NCI-H2029 (cell line): ENCODE data around the gene USP48.

Source experiments
- DNase-seq: peaks from one replicate; lab custom pipeline; 2025; lab: John Stamatoyannopoulos, UW

USP48 gene

GRCh38 chr1:21749109-21749508 is 33.8 kb downstream of the USP48 start:
- DNase-seq = no peak

GRCh38 chr1:21743476-21743875 is 39.5 kb downstream of the USP48 start:
- DNase-seq = no peak

GRCh38 chr1:21742578-21742977 is 40.4 kb downstream of the USP48 start:
- no peak for DNase-seq

GRCh38 chr1:21741206-21741605 is 41.7 kb downstream of the USP48 start:
- no peak for DNase-seq

DNA sequence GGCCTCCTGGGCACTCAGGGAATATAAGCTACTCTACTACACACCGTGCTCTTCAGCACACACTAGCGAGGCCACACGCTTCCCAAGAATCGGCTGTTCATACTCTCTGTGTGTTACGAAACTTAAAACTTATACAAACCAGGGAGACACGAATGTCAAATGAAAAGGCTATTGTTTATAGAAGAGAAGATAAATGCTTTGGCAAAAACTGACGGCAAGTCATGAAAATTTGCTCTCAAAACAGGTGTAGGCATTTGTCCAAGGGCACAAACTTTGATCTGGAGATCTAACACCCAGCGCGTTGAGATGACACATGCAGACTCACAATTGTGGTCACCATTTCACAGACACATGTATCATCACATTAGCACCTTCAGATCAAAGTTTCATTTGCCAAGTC is 46.1 kb downstream of the USP48 start:
- no peak for DNase-seq

DNA sequence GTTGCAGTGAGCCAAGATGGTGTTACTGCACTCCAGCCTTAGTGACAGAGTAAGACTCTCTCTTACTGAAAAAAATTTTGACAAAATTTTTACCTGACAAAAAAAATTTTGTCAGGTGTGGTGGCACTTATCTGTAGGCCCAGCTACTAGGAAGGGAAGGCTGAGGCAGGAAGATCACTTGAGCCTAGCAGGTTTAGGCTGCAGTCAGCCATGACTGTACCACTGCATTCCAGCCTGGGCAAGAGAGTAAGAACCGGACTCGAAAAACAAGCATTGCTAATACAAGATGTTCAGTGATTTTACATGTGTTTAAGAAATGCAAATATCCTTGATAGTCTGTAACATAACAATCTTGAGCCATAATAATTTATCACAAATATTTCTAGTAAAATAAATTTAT is 46.9 kb downstream of the USP48 start:
- no peak for DNase-seq

- DNase-seq = no peak
Measured at GRCh38 chr1:21734526-21734925, 48.4 kb downstream of the USP48 start.

DNA sequence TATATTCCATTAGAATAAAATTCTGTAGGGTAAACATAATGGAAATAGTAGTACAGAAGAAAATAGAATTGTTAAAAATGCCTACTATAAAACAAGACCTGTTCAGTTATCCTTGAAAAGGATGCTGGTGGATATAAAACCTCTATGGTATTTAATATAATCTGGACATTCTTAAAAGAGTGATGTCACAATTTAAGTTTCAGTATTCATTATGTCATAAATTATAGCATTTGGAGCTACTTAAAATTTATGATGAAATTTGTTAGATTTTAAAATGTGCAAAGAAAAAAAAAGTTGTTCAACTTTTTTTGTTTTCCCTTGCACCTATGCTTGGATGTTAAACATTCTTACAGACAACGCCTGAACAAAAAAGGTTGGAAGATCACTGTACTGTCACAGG is 50.3 kb downstream of the USP48 start:
- DNase-seq = no peak

DNA sequence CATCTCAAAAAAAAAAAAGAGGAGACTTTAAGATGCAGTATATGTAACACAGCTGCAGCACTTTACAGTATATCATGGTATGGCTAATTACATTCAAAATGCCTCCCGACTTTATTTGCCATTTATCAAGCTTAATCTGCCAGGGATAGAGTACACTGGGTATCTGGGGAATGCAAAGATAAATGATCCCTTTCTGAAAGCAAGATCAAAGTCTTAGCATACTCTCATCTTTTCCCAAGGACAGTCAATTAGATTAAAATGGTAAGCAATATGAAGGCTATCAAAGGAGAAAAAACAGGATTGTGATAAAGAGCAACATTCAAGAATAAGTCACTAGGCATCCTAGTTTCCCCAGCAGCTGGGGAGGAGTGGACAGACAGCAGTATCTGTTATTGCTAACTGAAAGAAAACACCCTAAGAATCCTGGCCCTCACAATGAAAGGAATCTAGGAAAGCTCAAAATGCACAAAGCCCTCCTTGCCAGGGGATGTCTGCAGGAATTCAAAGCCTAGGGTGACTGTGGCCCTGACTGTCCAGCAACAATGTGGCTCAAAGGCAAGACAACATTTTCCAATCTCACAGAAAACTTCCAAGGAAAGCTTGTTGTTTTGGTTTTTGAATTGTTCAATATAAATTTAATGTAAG is 57.1 kb downstream of the USP48 start:
- DNase-seq = no peak

GRCh38 chr1:21724570-21724969 is 58.4 kb downstream of the USP48 start:
- no peak for DNase-seq

GRCh38 chr1:21724098-21724497 is 58.9 kb downstream of the USP48 start:
- DNase-seq = no peak

DNA sequence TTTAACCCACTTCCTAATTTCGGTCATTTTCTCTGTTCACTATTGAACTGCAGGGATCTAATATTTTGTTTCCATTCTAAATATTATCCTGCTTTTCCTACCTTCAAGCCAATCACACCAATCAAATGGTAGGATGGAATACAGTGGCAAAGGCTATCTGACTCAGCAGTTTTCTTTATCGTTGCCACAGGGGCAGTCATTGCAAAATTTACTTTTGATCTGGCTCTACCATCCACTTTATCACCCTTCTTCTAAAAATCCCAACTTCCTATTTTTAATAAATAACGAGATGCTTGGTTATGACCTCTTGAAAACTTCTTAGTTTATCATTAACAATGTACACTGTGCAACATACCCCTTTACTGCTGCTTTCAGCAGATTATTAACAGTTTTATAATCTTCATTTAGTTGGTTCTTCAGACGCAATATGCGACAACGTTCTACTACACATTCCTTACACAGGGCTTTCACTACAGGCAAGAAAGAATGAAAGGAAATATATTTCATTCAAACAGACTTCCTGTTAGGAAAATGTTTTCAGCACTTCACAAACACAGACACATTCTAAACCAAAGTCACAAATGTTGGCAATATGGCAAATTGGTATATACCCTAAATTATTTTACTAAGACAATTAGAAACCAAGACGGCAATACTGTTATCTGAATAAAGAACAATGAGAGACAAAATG is 61.5 kb downstream of the USP48 start:
- DNase-seq = no peak

DNA sequence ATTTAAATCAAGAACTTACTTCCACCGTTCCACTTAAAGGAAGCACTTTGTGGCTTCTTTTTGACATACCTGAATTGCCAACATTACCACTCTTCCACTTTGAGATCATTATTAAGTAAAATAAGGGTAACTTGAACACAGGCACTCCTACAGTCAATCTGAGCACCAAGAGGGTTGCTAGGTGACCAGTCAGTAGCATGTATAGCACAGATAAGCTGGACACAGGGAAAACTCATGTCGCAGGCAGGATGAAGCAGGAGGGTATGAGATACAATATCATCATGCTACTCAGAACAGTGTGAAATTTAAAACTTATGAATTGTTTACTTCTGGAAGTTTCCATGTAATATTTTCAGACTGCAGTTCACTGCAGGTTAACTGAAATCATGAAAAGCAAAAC is 66.8 kb downstream of the USP48 start:
- no peak for DNase-seq

- DNase-seq = no peak
Measured at GRCh38 chr1:21707891-21708290, 75.1 kb downstream of the USP48 start.

- no peak for DNase-seq
Measured at GRCh38 chr1:21707086-21707840, 75.7 kb downstream of the USP48 start.

DNA sequence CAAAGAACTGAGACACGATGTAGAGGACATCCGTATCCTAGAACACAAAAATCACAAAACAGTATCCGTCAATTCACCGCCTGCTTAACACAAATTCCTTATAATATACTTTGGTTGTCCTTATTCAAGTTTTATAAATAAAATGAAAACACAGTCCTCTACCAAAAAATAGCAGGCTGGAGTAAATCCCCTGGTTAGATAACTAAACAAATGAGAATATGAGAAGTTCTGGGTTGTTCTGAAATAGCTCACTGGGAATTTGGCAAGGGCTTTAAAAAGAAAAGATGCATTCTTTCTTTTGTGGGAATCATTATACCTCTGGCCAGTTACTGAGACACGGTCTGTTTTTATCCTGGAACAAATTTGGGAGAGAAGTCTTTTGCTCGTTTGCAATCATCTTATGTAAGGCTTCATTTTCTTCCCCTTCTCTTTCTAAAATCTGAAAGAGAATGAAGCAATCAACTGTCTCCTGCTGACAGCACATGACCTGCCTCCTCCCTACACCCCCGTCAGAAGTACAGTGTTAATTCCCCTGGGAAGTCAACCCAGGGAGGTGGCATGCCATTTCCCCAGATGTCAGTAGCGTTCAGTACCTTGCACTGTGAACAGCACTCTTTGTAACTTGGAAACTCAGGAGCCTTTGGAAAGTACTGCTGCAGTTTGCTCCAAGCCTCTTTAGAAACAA is 76.7 kb downstream of the USP48 start:
- no peak for DNase-seq

DNA sequence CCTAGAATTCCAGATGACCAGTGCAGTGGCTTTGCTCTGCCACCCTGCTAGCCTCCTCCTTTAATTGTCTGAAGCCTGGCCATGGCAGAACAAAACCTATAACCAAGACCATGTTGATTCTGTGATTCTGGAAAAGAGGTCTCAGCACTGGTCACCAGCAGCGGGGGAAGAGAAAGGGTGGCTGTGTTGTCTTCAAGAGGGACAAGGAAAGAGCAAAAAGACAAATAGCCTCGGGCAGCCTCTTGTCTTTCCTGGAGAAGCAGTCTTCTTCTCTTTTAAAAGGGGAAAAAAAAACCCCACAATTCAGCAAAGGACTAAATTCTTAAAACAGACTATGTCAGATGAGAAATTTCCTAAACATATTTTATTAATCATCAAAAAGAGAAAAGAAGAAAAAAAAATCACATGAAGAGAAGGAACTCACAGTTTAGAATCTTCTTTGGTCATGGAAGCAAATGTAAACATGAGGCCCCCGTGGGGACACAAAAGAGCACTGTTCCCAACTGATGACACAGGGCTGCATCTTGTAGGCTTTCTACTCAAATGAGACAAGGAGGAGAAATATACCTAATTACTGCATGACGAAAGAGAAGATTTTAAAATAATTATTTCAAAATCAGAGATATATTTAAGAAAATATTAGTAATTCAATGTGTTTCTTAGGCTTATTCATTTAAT is 77.5 kb downstream of the USP48 start:
- no peak for DNase-seq

GRCh38 chr1:21704145-21704544 is 78.8 kb downstream of the USP48 start:
- DNase-seq = no peak

- DNase-seq = no peak
Measured at GRCh38 chr1:21703318-21703963, 79.5 kb downstream of the USP48 start.

DNA sequence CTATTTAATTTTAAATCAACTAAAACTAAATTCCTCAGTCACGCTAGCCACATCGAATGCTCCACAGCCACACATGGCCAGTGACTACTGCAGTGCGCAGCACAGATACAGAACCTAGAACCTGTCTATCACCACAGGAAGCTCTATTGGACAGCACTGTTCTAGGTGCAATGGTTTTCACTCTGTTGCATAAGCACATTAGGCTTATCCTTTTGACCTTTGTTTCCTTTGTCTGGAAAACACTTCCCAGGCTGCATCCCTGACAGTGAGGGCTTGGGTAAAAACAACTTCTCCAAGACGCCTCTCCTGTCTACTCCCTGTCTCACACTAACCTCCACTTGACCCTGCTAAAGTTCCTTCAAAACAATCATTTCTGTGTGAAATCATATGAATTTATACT is 80.2 kb downstream of the USP48 start:
- no peak for DNase-seq

DNA sequence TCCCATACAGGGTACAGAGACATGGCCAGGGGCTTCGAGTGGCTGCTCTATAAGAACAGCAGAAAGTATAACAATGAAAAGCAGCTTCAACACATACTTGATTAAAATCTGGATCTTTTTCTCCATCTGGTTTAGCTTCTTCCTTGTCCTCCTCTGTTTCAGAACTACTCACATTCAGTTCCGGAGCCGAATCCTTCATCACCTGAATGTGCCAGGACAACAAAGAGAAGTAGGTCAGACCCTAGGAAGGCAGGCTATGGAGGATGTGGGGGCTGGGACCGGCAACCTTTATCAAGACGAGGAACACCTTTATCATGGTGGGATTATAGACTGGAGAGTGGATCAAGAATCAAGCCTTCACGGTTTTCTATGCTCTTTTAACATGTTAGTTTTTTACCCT is 81.5 kb downstream of the USP48 start:
- DNase-seq = no peak

DNA sequence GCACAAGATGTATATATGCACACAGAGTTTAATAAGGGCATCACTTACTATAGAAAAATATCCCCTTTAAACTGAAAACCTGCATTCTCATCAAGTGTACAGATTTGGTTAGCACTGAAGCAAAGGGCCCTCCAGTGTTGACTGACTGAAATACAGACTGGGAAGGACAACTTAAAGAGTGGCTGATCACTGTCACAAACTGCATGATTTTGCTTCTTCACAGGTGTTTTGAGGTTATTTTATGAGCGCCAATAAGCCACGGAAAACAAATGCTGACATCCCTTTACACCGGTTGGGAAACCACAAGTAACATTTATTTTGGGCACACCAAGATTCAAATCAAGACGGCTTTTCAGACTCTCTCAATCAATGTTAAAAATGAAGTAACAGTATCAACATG is 82.9 kb downstream of the USP48 start:
- no peak for DNase-seq
